ENCODE measurements around the gene TDRD9. TPM values are rescaled to one million over a fixed set of nuclear protein-coding genes. Genes with fewer than 3 reads are reported as not detected.

TDRD9 gene
- total RNA-seq, 4 donors from 2014 or later = 2.0 to 3.2 (median 2.6) TPM

DNA sequence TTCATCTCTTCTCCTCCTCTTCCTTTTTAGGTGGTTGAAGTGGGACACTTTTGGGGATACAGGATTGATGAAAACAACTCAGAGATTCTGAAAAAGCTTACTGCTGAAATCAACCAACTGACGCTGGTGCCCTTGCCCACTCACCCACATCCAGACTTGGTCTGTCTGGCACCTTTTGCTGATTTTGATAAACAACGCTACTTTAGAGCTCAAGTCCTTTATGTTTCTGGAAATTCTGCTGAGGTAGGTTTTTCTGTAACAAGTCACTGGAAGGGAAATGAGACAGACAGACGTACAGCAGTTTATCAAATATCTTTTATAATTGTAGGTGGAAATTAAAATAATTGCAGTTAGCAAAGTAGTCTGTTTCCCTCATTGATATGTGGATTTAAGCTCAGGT is 97.3 kb downstream of the TDRD9 start:
- H3K4me3 ChIP-seq = no peak overlapping the region
- no peak overlapping the region for H3K27ac ChIP-seq (replicated peaks in 1 of 4)
- H3K9me3 ChIP-seq = no peaks in the 10 kb centered on the region
- intact Hi-C loops (cut with DNase I) = no loop called here
- no peak for TF ChIP-seq CTCF (IDR thresholded peaks at IDR 0.05)
- TF ChIP-seq POLR2A (IDR thresholded peaks at IDR 0.05; ENCODE audit: low read depth) = no peak
- no peak for TF ChIP-seq POLR2AphosphoS5 (IDR thresholded peaks at IDR 0.05)
- no peak for TF ChIP-seq EP300 (IDR thresholded peaks at IDR 0.05)
- H3K4me1 ChIP-seq = no peaks in the 10 kb centered on the region
- H3K36me3 ChIP-seq = no peaks in the 10 kb centered on the region
- 76% methylated on average over 3 of the region's 3 CpGs for WGBS
- H3K27me3 ChIP-seq = peaks cover 0 to 15% (median 0%) of the 10 kb centered on the region in 4 donors
- no peak for DNase-seq (ENCODE audit: extremely low spot score)

DNA sequence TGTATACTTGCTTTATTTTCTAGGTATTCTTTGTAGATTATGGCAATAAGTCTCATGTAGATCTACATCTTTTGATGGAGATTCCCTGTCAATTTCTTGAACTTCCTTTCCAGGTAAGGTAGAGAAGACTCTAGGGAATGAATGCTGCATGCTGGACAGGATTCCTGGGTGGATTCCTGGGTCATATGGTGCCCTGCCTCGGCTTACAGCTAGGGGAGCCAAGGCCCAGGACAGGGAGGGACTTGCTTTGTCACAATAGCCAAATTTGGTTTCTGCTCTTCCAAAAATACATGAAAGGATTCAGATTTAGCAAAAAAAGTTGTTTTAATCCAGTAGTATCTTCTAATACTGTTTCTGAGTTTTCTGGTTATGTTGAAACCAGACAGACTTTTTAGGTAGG is 97.8 kb downstream of the TDRD9 start:
- H3K4me1 ChIP-seq = no peaks in the 10 kb centered on the region
- no peaks in the 10 kb centered on the region for H3K9me3 ChIP-seq
- 83% methylated on average over 1 of the region's 1 CpG for WGBS
- no peak for DNase-seq (ENCODE audit: extremely low spot score)
- H3K36me3 ChIP-seq = no peaks in the 10 kb centered on the region
- no peak for TF ChIP-seq CTCF (IDR thresholded peaks at IDR 0.05)
- TF ChIP-seq EP300 (IDR thresholded peaks at IDR 0.05) = no peak
- peaks cover 0 to 10% (median 0%) of the 10 kb centered on the region in 4 donors for H3K27me3 ChIP-seq
- intact Hi-C loops (cut with DNase I) = no loop called here
- H3K4me3 ChIP-seq = no peak overlapping the region
- no peak overlapping the region for H3K27ac ChIP-seq (replicated peaks in 1 of 4)

GRCh38 chr14:104030958-104031357 is 102.7 kb downstream of the TDRD9 start:
- TF ChIP-seq POLR2A (IDR thresholded peaks at IDR 0.05; ENCODE audit: low read depth) (no peak), EP300 (IDR thresholded peaks at IDR 0.05) (no peak), CTCF (IDR thresholded peaks at IDR 0.05) (no peak), POLR2AphosphoS5 (IDR thresholded peaks at IDR 0.05) (no peak)
- no peaks in the 10 kb centered on the region for H3K9me3 ChIP-seq
- peaks cover 0 to 6% (median 0%) of the 10 kb centered on the region in 4 donors for H3K27me3 ChIP-seq
- no peaks in the 10 kb centered on the region for H3K4me1 ChIP-seq
- H3K4me3 ChIP-seq = no peak overlapping the region
- intact Hi-C loops (cut with DNase I) = no loop called here
- no peak overlapping the region for H3K27ac ChIP-seq (replicated peaks in 1 of 4)
- 60% methylated on average over 3 of the region's 3 CpGs for WGBS
- DNase-seq (ENCODE audit: extremely low spot score) = no peak
- no peaks in the 10 kb centered on the region for H3K36me3 ChIP-seq

DNA sequence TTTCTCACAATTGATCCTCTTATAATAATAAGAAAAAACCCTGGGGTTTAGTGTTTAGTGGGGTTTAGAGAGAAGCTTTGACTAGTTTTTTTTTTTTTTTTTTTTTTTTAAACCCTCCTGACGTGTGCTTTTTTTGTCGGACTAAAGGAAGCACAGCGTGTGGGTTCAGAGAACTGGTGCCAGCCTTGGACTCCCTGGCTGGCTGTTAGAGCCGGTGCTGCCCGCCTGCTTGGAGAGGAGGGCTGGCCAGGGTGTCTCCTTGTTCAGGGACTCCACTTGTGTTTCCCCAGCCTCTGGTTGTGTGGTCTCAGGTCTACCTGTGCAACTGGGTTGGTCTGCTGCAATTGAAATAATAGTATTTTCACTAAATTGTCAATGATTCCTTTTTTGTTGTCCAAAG is 103.1 kb downstream of the TDRD9 start:
- intact Hi-C loops (cut with DNase I) = no loop called here
- H3K36me3 ChIP-seq = no peaks in the 10 kb centered on the region
- no peaks in the 10 kb centered on the region for H3K9me3 ChIP-seq
- H3K27me3 ChIP-seq = peaks cover 0 to 6% (median 0%) of the 10 kb centered on the region in 4 donors
- TF ChIP-seq CTCF (IDR thresholded peaks at IDR 0.05) = no peak
- no peaks in the 10 kb centered on the region for H3K4me1 ChIP-seq
- no peak for DNase-seq (ENCODE audit: extremely low spot score)
- WGBS = 67% methylated on average over 5 of the region's 5 CpGs
- H3K4me3 ChIP-seq = no peak overlapping the region
- no peak overlapping the region for H3K27ac ChIP-seq (replicated peaks in 1 of 4)

DNA sequence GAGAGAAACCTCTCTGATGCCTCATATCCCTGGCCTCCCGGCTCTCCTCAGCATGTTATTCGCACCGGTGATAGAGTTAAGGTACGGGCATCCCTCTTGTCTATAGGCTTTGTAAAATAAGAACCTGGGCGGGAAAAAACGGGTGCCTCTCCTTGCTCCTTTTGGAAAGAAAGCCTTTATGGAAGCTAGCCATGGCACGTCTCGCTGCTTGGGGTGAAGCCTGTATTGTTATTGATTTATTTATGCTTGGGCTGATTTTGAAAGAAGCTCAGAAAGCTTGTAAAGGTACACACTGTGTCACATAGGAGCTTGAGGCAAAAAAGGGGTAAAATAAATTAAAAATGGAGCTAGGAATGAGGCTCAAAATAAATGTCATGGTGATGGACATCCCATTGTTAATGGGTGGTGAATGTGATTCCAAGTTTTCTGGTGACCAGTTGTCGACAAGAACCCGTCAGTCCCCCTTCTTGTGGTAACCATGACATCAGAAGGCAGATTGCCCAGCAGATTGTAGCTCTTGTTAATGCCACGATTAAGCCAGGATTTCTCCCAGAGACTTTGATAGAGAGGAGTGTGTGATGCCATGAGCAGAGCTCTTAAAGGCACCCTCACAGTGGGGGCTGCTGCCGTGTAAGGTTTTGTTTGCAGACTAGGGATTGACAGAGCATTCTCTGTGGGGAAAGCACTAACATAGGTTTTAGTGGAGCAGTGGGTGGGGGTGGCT is 106.9 kb downstream of the TDRD9 start:
- Histone ChIP-seq H3K9me3 (no peaks in the 10 kb centered on the region), H3K27ac (replicated peaks in 1 of 4) (no peak overlapping the region), H3K4me1 (peaks cover 0 to 7% (median 0%) of the 10 kb centered on the region in 4 donors), H3K27me3 (peaks cover 0 to under 1% (median 0%) of the 10 kb centered on the region in 4 donors), H3K36me3 (no peaks in the 10 kb centered on the region), H3K4me3 (no peak overlapping the region)
- intact Hi-C loops (cut with DNase I) = no loop called here
- 78% methylated on average over 12 of the region's 12 CpGs for WGBS
- no peak for DNase-seq (ENCODE audit: extremely low spot score)
- TF ChIP-seq POLR2AphosphoS5 (IDR thresholded peaks at IDR 0.05) (no peak), CTCF (IDR thresholded peaks at IDR 0.05) (no peak), EP300 (IDR thresholded peaks at IDR 0.05) (no peak), POLR2A (IDR thresholded peaks at IDR 0.05; ENCODE audit: low read depth) (no peak)

All from esophagus muscularis mucosa (tissue), 4 donors.